MM.1S (cell line): Measurements from ENCODE around the gene SLC51B.

ENCODE experiments used
- DNase-seq: peaks from one replicate; pipeline ENCODE4 v3.0.0-alpha.2; 2015
- H2AFZ ChIP-seq: fragments of 300-600 bp; sonication (generic); 2 replicates; pipeline ENCODE4 v1.6.0; 2016; ENCODE audit warnings: antibody characterized with exemption, low read length
- H3F3A ChIP-seq: fragments of 300-600 bp; sonication (generic); 2 replicates; pipeline ENCODE4 v1.6.1; 2016; ENCODE audit warnings: mild to moderate bottlenecking, antibody characterized with exemption, low read length, moderate library complexity, mixed read lengths; ENCODE audit not compliant: insufficient read depth
- H3K27ac ChIP-seq: fragments of 300-600 bp; sonication (generic); 2 replicates; pipeline ENCODE4 v1.5.1; 2016; ENCODE audit warnings: mild to moderate bottlenecking, low read length
- H3K27me3 ChIP-seq: fragments of 300-600 bp; sonication (generic); replicated peaks from 2 replicates; pipeline ENCODE4 v1.6.0; 2016; ENCODE audit warnings: low read length; ENCODE audit not compliant: insufficient read depth
- H3K36me3 ChIP-seq: fragments of 300-600 bp; sonication (generic); replicated peaks from 2 replicates; pipeline ENCODE4 v1.6.1; 2016; ENCODE audit warnings: mild to moderate bottlenecking, low read length, mixed read lengths; ENCODE audit not compliant: insufficient read depth
- H3K4me1 ChIP-seq: fragments of 300-600 bp; sonication (generic); 2 replicates; pipeline ENCODE4 v1.6.1; 2016; ENCODE audit warnings: low read length, mixed read lengths
- H3K4me2 ChIP-seq: fragments of 300-600 bp; sonication (generic); 2 replicates; pipeline ENCODE4 v1.6.0; 2016; ENCODE audit warnings: low read depth, low read length
- H3K4me3 ChIP-seq: fragments of 300-600 bp; sonication (generic); 2 replicates; pipeline ENCODE4 v1.5.1; 2016; ENCODE audit warnings: low read length, mixed read lengths
- H3K79me2 ChIP-seq: fragments of 300-600 bp; sonication (generic); 2 replicates; pipeline ENCODE4 v1.6.1; 2016; ENCODE audit warnings: mixed run types, low read length, mixed read lengths
- H3K9ac ChIP-seq: fragments of 300-600 bp; sonication (generic); 2 replicates; pipeline ENCODE4 v1.6.1; 2016; ENCODE audit warnings: low read length, mixed read lengths
- H3K9me2 ChIP-seq: fragments of 300-600 bp; sonication (generic); replicated peaks from 2 replicates; pipeline ENCODE4 v1.6.1; 2016; ENCODE audit warnings: mild to moderate bottlenecking, low read length, mixed read lengths; ENCODE audit not compliant: insufficient read depth
- H3K9me3 ChIP-seq: fragments of 300-600 bp; sonication (generic); replicated peaks from 2 replicates; pipeline ENCODE4 v1.6.1; 2016; ENCODE audit warnings: mild to moderate bottlenecking, low read length, mixed read lengths; ENCODE audit not compliant: insufficient read depth
- H4K20me1 ChIP-seq: fragments of 300-600 bp; sonication (generic); 2 replicates; pipeline ENCODE4 v1.6.1; 2016; ENCODE audit warnings: mild to moderate bottlenecking, low read length, moderate library complexity, mixed read lengths; ENCODE audit not compliant: insufficient read depth
- CTCF ChIP-seq: fragments of 300-600 bp; sonication (generic); IDR thresholded peaks from 2 replicates; pipeline ENCODE4 v1.5.1; 2016; ENCODE audit warnings: antibody characterized with exemption, low read length, mixed read lengths
- EZH2 ChIP-seq: fragments of 300-600 bp; sonication (generic); optimal IDR thresholded peaks from 2 replicates; pipeline ENCODE3; 2017; ENCODE audit warnings: low read depth, mild to moderate bottlenecking, antibody characterized with exemption, low read length, mixed read lengths
- EZH2phosphoT487 ChIP-seq: fragments of 300-600 bp; sonication (generic); IDR thresholded peaks from 2 replicates; pipeline ENCODE4 v1.6.1; 2018; ENCODE audit warnings: antibody characterized with exemption, low read length

The SLC51B gene

GRCh38 chr15:65029736-65030208 is 15.4 kb upstream of the SLC51B start:
- H3K9me2 ChIP-seq: no peaks in the 10 kb centered on the region
- no peaks in the 10 kb centered on the region for H3K36me3 ChIP-seq
- no peak overlapping the region for H3K9ac ChIP-seq
- no peak overlapping the region for H2AFZ ChIP-seq
- no peak for TF ChIP-seq EZH2
- no peak for TF ChIP-seq EZH2phosphoT487
- no peak for TF ChIP-seq CTCF
- no peaks in the 10 kb centered on the region for H3K27me3 ChIP-seq
- no peaks in the 10 kb centered on the region for H3K9me3 ChIP-seq
- H3K27ac ChIP-seq: no peak overlapping the region
- H3K79me2 ChIP-seq: peaks cover 17% of the 10 kb centered on the region
- H3K4me3 ChIP-seq: peak overlapping the region; percentile 87; the same call in 1 of the 2 replicates
- H3F3A ChIP-seq: no peaks in the 10 kb centered on the region
- H3K4me2 ChIP-seq: no peak overlapping the region
- DNase-seq: no peak
- H4K20me1 ChIP-seq: no peaks in the 10 kb centered on the region
- H3K4me1 ChIP-seq: 0 out of 2 replicates have a peak, but pooled peaks cover 12% of the 10 kb centered on the region

GRCh38 chr15:65032801-65033537 is 12.2 kb upstream of the SLC51B start:
- no peaks in the 10 kb centered on the region for H3K9me3 ChIP-seq
- no peaks in the 10 kb centered on the region for H3F3A ChIP-seq
- H3K4me1 ChIP-seq: 0 out of 2 replicates have a peak, but pooled peaks cover 12% of the 10 kb centered on the region
- H3K27me3 ChIP-seq: no peaks in the 10 kb centered on the region
- DNase-seq: peak; percentile 81
- no peak overlapping the region for H3K9ac ChIP-seq
- no peaks in the 10 kb centered on the region for H3K9me2 ChIP-seq
- H3K27ac ChIP-seq: no peak overlapping the region
- peak overlapping the region; percentile 57 for H2AFZ ChIP-seq
- H4K20me1 ChIP-seq: no peaks in the 10 kb centered on the region
- peaks cover 12% of the 10 kb centered on the region for H3K79me2 ChIP-seq
- peak overlapping the region; percentile 66 for H3K4me2 ChIP-seq
- H3K36me3 ChIP-seq: no peaks in the 10 kb centered on the region
- no peak overlapping the region for H3K4me3 ChIP-seq
- peak; percentile 92 for TF ChIP-seq CTCF
- no peak for TF ChIP-seq EZH2

GRCh38 chr15:65033659-65034269 is 11.4 kb upstream of the SLC51B start:
- no peaks in the 10 kb centered on the region for H3F3A ChIP-seq
- H3K9ac ChIP-seq: no peak overlapping the region
- peaks cover 4% of the 10 kb centered on the region for H3K79me2 ChIP-seq
- no peak overlapping the region for H3K27ac ChIP-seq
- peak overlapping the region; percentile 57 for H2AFZ ChIP-seq
- no peaks in the 10 kb centered on the region for H3K36me3 ChIP-seq
- H3K4me2 ChIP-seq: peak overlapping the region; percentile 66; the same call in 1 of the 2 replicates
- no peaks in the 10 kb centered on the region for H3K27me3 ChIP-seq
- H3K9me3 ChIP-seq: no peaks in the 10 kb centered on the region
- TF ChIP-seq CTCF (peak; percentile 75), EZH2 (no peak), EZH2phosphoT487 (no peak)
- H3K9me2 ChIP-seq: no peaks in the 10 kb centered on the region
- DNase-seq: peak; percentile 61
- no peak overlapping the region for H3K4me3 ChIP-seq
- H4K20me1 ChIP-seq: no peaks in the 10 kb centered on the region
- H3K4me1 ChIP-seq: 0 out of 2 replicates have a peak, but pooled peaks cover 9% of the 10 kb centered on the region
